SH-SY5Y (cell line): ENCODE measurements around the gene ENPP5.

ENCODE experiments used
- GATA2 ChIP-seq: IDR thresholded peaks from 2 replicates; pipeline ENCODE4 v1.6.1; 2011; ENCODE audit warnings: mild to moderate bottlenecking, low read depth, low read length
- GATA3 ChIP-seq: IDR thresholded peaks from 2 replicates; pipeline ENCODE4 v1.6.1; 2011; ENCODE audit warnings: low read depth, mild to moderate bottlenecking, low read length, moderate library complexity

Gene ENPP5

DNA sequence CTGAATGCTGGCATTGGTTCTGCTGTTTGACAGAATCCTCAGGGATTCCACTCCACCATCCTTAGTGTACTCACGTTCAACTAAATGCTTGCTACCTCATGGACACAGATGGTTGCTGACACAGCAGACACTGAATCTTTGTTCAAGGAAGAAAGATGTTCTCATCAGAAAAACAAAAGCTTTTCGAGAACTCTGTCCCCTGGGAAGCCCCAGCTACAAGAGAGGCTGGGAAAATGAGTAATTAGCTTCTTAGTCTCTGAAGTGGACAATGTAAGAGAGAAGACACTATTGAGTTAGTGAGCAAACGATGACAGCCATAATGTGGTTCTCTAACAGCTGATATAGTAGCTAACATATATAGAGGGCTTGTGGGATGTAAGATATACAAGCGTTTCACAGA is 30.9 kb upstream of the ENPP5 start:
- no peak for TF ChIP-seq GATA3
- no peak for TF ChIP-seq GATA2

DNA sequence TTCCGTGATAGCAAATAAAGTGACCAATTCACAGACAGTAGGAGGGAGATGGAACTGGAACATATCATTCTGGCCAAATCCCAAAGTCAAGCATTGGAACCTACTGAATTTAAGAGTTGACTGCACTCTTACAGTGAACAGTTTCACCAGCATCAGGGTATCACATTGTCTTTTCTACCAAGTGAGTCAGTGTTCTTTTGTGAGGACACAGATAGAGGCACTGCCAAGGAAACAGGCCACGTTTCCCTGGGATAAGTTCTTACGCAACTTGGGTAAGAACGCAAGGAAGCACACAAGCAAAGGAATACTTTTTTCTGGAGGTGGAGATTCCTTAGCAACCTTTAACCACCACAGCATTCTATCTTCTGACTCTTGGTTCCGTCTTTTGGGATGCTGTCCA is 28.6 kb upstream of the ENPP5 start:
- no peak for TF ChIP-seq GATA3
- no peak for TF ChIP-seq GATA2

DNA sequence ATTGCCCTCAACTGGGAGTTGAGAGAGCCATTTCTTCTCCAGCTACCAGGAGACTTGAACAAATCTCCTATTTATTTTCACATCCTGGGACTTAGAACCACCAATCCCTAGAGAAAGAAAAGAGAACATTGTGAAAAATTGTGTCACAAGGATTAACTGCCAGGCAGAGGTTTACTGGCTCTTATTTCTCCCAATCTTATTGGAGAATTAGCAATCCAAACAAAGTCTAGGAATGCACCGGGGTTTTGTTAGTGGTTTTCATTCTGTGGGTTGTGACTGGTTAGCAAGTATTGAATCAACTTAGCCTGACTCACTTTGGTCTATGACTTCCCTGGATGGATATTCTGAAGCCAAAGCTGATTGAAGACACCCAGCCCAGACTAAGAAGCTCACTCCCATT is 21.2 kb upstream of the ENPP5 start:
- no peak for TF ChIP-seq GATA2
- TF ChIP-seq GATA3 = no peak

DNA sequence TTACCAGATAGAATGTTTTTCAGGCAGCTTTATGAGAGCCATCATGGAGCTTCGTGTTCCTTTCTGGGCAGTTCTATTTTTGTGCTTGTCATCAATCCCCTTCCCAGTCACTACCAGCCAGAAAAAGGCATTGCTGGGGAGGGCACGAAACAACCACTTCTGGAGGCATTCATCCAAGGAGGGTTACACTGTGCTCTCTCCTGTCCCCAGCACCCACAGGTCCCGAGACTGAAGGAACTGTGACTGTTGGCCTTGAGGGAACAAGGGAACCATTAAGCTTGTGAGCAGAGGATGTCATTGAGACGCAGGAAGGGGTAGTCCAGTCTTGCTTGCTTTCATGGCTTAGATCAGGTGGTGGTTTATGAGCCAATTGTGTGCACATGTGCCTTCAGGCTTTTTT is 20.1 kb upstream of the ENPP5 start:
- no peak for TF ChIP-seq GATA2
- TF ChIP-seq GATA3 = no peak

DNA sequence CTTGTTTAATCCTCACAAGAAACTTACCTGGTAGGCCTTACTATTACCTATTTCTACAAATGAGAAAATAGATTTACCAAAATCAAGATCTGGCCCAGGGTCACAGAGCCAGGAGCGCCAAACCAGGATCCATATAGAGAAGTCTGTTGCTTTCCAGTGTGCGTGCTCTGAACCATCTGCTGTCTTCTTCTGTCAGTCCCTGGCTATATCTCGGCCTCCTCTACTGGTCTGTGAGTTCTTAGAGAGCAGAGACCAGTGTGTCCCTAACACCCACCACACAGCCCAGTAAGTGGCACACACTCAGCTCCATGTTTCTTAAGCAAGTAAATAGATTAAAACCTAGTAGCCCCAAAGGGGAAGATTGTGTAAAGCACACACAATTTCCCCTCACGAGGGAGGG is 18.9 kb upstream of the ENPP5 start:
- no peak for TF ChIP-seq GATA2
- TF ChIP-seq GATA3 = no peak

DNA sequence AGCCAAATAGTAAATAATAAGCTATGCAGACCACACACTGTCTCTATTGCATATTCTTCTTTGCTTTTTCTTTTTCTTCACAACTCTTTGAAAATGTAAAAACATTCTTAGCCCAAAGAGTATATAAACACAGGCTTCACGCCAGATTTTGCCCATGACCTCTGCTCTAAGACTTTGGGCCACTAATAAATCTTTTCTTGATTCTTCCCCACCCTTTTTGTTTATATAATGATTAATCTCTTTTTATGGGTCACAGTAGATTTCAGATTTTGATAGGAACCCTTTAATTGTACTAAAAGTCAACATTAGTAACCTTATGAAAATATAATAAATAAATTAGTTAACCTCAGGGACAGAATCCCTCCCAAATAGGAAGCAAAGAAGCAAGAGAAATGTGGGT is 15.8 kb upstream of the ENPP5 start:
- TF ChIP-seq GATA3 (no peak), GATA2 (no peak)

GRCh38 chr6:46184114-46184513 is 13.3 kb upstream of the ENPP5 start:
- TF ChIP-seq GATA2 (no peak), GATA3 (no peak)

DNA sequence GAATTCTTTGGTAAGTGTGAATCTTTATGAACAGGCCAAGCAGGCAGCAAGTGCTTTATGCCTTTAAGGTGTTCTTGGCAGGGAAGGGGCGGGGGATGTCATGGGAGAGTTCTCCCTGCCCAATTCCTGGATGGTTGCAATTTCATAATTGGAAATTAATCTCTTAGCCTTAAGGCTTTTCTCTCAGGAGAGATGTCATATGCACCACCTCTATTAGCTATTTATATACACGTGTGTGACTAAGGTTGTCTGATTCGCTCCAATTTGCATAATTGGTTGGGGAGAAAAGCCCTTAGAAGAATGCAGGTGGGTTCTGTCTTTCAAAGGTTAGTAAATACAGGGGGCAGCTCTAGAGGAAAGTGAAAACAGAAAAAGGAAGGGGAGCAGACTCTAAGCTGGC is 5.2 kb upstream of the ENPP5 start:
- TF ChIP-seq GATA2 (no peak), GATA3 (no peak)

DNA sequence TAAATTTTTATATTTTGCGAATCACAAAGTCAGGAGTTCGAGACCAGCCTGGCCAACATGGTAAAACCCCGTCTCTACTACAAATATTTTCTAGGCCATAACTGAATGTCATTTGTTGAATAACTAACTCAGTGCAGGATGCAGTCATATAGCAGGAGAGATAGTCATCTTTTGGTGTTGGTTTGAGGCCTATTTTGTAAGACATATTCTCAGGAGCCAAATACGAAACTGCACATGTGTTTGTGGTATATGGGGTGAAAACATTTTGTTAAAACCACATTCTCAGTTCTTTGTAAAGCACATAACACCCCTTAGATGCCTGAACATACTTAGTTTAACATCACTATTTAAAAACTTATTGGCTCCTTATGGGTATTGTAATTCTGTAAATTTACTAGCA is 4.7 kb upstream of the ENPP5 start:
- TF ChIP-seq GATA2 (no peak), GATA3 (no peak)

- no peak for TF ChIP-seq GATA2
- no peak for TF ChIP-seq GATA3
Observed at GRCh38 chr6:46174904-46175303, 4.1 kb upstream of the ENPP5 start.

DNA sequence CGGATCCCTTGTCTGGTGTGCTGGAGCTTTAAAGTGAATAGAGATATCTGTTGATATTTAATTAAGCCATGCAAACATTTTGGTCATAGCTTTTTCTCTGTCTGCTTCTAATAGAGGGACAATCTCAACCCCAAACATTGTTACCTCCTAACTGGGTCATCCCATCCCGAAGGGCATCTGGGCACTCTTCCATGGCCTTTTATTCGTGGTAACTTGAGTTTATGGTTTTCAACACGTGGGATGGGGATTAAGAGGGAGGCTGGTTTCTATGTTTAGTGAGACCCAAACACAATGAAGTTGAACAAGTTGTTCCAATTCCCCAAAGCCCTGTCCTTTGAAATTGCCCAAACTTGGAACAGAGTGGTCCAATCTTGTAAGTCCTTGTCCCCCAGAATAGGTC is 1.4 kb upstream of the ENPP5 start:
- TF ChIP-seq GATA2 (no peak), GATA3 (no peak)

- no peak for TF ChIP-seq GATA2
Observed at GRCh38 chr6:46160102-46160501, 10.7 kb downstream of the ENPP5 start.

GRCh38 chr6:46159229-46159628 is 11.6 kb downstream of the ENPP5 start:
- TF ChIP-seq GATA3 (no peak), GATA2 (no peak)

- no peak for TF ChIP-seq GATA2
- TF ChIP-seq GATA3 = no peak
Observed at GRCh38 chr6:46156701-46157100, 14.1 kb downstream of the ENPP5 start.

GRCh38 chr6:46144270-46144669 is 26.5 kb downstream of the ENPP5 start:
- TF ChIP-seq GATA2 = no peak
- TF ChIP-seq GATA3 = no peak

- no peak for TF ChIP-seq GATA3
- TF ChIP-seq GATA2 = no peak
Observed at GRCh38 chr6:46138281-46138680, 32.5 kb downstream of the ENPP5 start.
